ENCODE measurements around the gene NDUFAF8.

Gene NDUFAF8

GRCh38 chr17:81277946-81278693 is 39.0 kb downstream of the NDUFAF8 start:
- no peak for TF ChIP-seq CTCF (IDR thresholded peaks at IDR 0.05; ENCODE audit: low read depth, low read length, missing control alignments)

GRCh38 chr17:81278831-81279230 is 39.7 kb downstream of the NDUFAF8 start:
- no peak overlapping the region for H3K4me3 ChIP-seq (ENCODE audit: low read depth, low read length)

More at GRCh38 chr17:81277946-81278693, 39.0 kb downstream of the NDUFAF8 start:
- no peak overlapping the region for H3K4me3 ChIP-seq (ENCODE audit: low read depth, low read length)
- DNase-seq (ENCODE audit: low read depth): no peak

GRCh38 chr17:81279278-81280275 is 40.5 kb downstream of the NDUFAF8 start:
- no peak overlapping the region for H3K4me3 ChIP-seq (ENCODE audit: low read depth, low read length)
- DNase-seq (ENCODE audit: low read depth): no peak
- TF ChIP-seq CTCF (IDR thresholded peaks at IDR 0.05; ENCODE audit: low read depth, low read length, missing control alignments): no peak

More at GRCh38 chr17:81278831-81279230, 39.7 kb downstream of the NDUFAF8 start:
- no peak for DNase-seq (ENCODE audit: low read depth)
- TF ChIP-seq CTCF (IDR thresholded peaks at IDR 0.05; ENCODE audit: low read depth, low read length, missing control alignments): no peak

- TF ChIP-seq CTCF (IDR thresholded peaks at IDR 0.05; ENCODE audit: low read depth, low read length, missing control alignments): no peak
- DNase-seq (ENCODE audit: low read depth): no peak
- H3K4me3 ChIP-seq (ENCODE audit: low read depth, low read length): no peak overlapping the region
Measured at GRCh38 chr17:81280571-81280970, 41.5 kb downstream of the NDUFAF8 start.

GRCh38 chr17:81282141-81282540 is 43.0 kb downstream of the NDUFAF8 start:
- no peak overlapping the region for H3K4me3 ChIP-seq (ENCODE audit: low read depth, low read length)
- no peak for TF ChIP-seq CTCF (IDR thresholded peaks at IDR 0.05; ENCODE audit: low read depth, low read length, missing control alignments)
- DNase-seq (ENCODE audit: low read depth): no peak

- TF ChIP-seq CTCF (IDR thresholded peaks at IDR 0.05; ENCODE audit: low read depth, low read length, missing control alignments): no peak
- H3K4me3 ChIP-seq (ENCODE audit: low read depth, low read length): no peak overlapping the region
- no peak for DNase-seq (ENCODE audit: low read depth)
Measured at GRCh38 chr17:81282876-81283275, 43.8 kb downstream of the NDUFAF8 start.

Data from GM12864 (cell line).